ENCODE results near the gene SDE2.

The SDE2 gene

GRCh38 chr1:225999227-225999911, at the start of gene SDE2:
Gene SDE2 (minus strand): TSS chr1:225999343. CDS start chr1:225999312, 31 bp downstream.
- Mint-ChIP-seq H3K4me1 (peaks cover 78% of the 10 kb centered on the region), H3K27ac (peak within 1 kb of the TSS; percentile 100), H3K9me3 (peaks cover 5% of the 10 kb centered on the region), H3K27me3 (ENCODE audit: low read depth, poor library complexity) (no peaks in the 10 kb centered on the region), H3K36me3 (ENCODE audit: low read depth) (peaks cover 10% of the 10 kb centered on the region), H3K4me3 (peak within 1 kb of the TSS; percentile 100)
- DNase-seq, result peak; percentile 100
- TF ChIP-seq, protein P1, sequence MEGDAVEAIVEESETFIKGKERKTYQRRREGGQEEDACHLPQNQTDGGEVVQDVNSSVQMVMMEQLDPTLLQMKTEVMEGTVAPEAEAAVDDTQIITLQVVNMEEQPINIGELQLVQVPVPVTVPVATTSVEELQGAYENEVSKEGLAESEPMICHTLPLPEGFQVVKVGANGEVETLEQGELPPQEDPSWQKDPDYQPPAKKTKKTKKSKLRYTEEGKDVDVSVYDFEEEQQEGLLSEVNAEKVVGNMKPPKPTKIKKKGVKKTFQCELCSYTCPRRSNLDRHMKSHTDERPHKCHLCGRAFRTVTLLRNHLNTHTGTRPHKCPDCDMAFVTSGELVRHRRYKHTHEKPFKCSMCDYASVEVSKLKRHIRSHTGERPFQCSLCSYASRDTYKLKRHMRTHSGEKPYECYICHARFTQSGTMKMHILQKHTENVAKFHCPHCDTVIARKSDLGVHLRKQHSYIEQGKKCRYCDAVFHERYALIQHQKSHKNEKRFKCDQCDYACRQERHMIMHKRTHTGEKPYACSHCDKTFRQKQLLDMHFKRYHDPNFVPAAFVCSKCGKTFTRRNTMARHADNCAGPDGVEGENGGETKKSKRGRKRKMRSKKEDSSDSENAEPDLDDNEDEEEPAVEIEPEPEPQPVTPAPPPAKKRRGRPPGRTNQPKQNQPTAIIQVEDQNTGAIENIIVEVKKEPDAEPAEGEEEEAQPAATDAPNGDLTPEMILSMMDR (IDR thresholded peaks at IDR 0.05), result no peak

DNA sequence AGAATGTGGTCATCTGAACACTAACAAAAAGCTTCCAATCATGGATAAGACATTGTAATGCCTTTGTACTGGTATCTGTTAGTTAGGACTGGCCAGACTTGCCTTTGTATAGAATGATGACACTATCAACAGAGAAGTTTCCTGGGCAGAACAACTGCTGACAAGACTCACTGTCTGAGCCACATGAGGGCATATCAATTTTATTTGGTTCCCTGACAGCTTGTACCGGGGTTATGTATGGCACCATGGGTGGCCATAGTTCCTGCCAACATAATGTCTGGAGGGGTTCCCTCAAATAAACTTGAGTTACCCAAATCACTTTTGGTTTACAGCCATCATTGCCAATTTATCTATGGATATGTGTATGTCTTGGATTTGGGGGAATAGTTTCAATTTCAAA, 49.7 kb upstream of the SDE2 start:
- Mint-ChIP-seq H3K4me3 (no peak overlapping the region), H3K36me3 (ENCODE audit: low read depth) (peaks cover 6% of the 10 kb centered on the region), H3K9me3 (peaks cover 7% of the 10 kb centered on the region), H3K27me3 (ENCODE audit: low read depth, poor library complexity) (peaks cover 4% of the 10 kb centered on the region), H3K27ac (no peak overlapping the region), H3K4me1 (peaks cover 5% of the 10 kb centered on the region)
- no peak for DNase-seq
- TF ChIP-seq, protein P1 (IDR thresholded peaks at IDR 0.05), result no peak

DNA sequence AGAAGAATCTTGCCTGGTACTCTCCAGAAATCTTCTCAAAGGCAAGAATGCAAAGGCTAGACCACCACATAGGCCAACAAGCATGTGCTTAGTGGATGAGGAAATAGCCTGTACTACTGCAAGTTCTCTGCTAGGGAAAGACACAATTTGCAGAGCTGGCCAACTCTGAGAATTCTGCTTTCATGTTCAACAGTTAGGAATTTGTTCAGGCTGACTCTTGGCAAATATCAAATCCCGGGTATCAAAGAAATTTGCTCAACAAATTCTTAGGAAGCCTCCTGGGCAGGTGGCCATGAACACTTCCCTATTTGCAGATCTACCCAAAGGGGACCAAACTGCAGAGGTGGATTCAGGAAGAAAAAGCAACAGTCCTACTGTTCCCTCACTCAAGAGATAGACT, 48.4 kb upstream of the SDE2 start:
- Mint-ChIP-seq H3K4me3 (no peak overlapping the region), H3K27ac (no peak overlapping the region), H3K4me1 (peaks cover 5% of the 10 kb centered on the region), H3K27me3 (ENCODE audit: low read depth, poor library complexity) (peaks cover 4% of the 10 kb centered on the region), H3K36me3 (ENCODE audit: low read depth) (peaks cover 6% of the 10 kb centered on the region), H3K9me3 (peaks cover 7% of the 10 kb centered on the region)
- DNase-seq, result no peak
- TF ChIP-seq, protein P1 (IDR thresholded peaks at IDR 0.05), result no peak

DNA sequence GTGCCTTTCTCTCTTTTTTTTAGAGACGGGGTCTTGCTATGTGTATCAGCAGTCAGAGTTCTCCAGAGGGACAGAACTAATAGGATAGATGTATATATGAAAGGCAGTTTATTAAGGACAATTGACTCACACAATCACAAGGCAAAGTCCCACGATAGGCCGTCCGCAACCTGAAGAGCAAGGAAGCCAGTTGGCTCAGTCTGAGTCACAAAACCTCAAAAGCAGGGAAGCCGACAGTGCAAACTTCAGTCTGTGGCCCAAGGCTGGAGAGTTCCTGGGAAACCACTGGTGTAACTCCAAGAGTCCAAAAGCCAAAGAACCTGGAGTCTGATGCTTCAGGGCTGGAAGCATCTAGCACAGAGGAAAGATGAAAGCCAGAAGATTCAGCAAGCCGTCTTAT, 47.1 kb upstream of the SDE2 start:
- DNase-seq, result no peak
- peaks cover 6% of the 10 kb centered on the region for H3K36me3 Mint-ChIP-seq (ENCODE audit: low read depth)
- H3K4me1 Mint-ChIP-seq, result peaks cover 5% of the 10 kb centered on the region
- TF ChIP-seq, protein P1 (IDR thresholded peaks at IDR 0.05), result no peak
- H3K27me3 Mint-ChIP-seq (ENCODE audit: low read depth, poor library complexity), result peaks cover 4% of the 10 kb centered on the region
- H3K4me3 Mint-ChIP-seq, result no peak overlapping the region
- H3K9me3 Mint-ChIP-seq, result peaks cover 7% of the 10 kb centered on the region
- H3K27ac Mint-ChIP-seq, result no peak overlapping the region

- TF ChIP-seq, protein P1 (IDR thresholded peaks at IDR 0.05), result no peak
- peaks cover 5% of the 10 kb centered on the region for H3K4me1 Mint-ChIP-seq
- peaks cover 4% of the 10 kb centered on the region for H3K27me3 Mint-ChIP-seq (ENCODE audit: low read depth, poor library complexity)
- H3K9me3 Mint-ChIP-seq, result peaks cover 7% of the 10 kb centered on the region
- H3K27ac Mint-ChIP-seq, result peak overlapping the region; percentile 18
- no peak for DNase-seq
- peaks cover 6% of the 10 kb centered on the region for H3K36me3 Mint-ChIP-seq (ENCODE audit: low read depth)
- H3K4me3 Mint-ChIP-seq, result no peak overlapping the region
Measured at GRCh38 chr1:226044514-226045101, 45.5 kb upstream of the SDE2 start.

DNA sequence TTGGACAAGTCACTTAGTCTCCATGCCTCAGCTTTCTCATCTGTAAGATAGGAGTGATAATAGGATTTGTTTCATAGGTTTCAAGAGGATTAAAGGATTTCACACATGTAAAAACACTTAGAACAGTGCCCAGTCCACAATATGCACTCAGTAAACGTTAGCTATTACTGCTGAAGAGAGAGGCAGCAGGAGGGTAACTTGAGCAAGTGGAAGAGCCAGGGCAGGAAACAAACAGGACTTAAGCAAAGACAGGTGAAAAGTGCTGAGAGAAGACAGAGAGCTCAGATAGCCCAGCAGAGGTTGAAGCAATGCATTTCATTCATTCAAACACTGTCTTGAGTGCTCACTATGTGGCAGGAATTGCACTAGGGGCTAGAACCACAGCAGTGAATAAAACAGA, 42.3 kb upstream of the SDE2 start:
- TF ChIP-seq, protein P1 (IDR thresholded peaks at IDR 0.05), result no peak
- Mint-ChIP-seq H3K27ac (no peak overlapping the region), H3K9me3 (peaks cover 7% of the 10 kb centered on the region), H3K27me3 (ENCODE audit: low read depth, poor library complexity) (no peaks in the 10 kb centered on the region), H3K4me3 (no peak overlapping the region), H3K36me3 (ENCODE audit: low read depth) (peaks cover 6% of the 10 kb centered on the region), H3K4me1 (peaks cover 5% of the 10 kb centered on the region)
- DNase-seq, result no peak
